NCI-H774 (cell line): ENCODE data around the gene GATAD2A.
"Not testable (repeated sequence)": the region's sequence is repeated elsewhere in the genome, so short reads cannot be mapped to it uniquely, and the experiment has no call there.

Experiments used
- DNase-seq: peaks from one replicate; lab custom pipeline; 2025; lab: John Stamatoyannopoulos, UW

The GATAD2A gene

DNA sequence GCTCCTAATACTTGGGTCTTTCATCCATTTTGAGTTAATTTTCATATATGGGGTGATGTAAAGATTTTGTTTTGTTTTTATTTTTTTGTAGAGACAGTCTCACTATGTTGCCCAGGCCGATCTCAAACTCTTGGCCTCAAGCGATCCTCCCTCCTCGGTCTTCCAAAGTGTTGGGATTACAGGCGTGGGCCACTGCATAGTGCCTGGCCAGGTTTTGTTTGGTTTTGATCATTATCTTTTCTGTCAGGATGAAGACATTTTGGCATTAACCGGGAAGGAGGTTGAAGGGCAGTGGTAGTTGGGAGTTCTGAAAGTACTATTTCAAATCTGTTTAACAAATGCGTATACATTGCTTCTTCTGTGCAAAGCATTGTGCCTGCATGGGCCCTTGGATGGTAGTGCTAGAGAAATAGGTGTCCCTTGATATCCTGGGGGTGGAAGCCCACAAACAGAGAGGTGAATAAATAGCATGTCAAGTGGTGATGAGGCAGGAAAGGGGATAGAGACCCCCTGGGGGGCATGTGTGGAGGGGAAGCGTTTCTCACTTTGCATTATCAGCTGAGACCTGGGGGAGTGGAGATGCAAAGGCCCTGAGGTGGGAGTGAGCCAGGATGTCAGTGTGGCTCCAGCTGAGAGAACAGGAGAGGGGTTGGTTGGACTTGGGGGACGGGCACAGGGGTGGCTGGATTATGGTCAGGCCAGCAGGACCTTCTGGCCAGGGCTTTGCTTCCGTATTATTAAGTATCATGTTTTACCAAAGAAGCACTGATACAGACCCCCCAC, 41.4 kb downstream of the GATAD2A start:
- no peak for DNase-seq

DNA sequence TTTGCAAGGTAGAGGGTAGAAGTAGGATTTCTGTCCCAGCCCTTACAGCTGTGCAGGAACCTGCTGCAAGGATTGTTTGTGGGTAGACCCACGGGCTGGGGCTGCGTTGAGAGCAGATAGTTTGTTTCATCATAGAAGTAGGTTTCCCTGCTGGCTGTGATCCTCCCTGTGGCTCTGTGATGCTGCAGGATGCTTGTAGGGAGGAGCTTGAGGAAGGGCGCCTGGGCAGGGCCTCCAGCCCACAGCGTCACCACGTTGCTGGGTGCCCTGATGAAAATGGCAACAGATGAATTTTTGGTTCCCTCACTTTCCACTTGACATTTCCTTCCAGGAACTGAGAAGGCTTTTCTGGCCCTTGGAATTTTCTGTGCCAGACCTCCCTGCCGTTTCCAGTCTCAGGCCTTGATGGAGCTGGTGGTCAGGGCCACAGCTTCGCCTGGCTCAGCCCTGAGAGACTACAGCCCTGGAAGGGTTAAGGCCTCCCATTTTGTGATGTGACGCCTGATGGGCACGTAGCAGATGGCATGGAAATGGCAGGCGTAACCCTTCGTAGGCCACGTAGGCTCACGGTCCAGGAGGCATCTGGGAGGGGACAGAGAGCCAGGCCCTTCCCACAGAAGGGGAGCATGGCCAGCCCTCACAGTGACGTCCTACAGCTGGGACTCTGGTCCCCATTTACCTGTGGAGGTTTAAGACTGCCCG, 42.2 kb downstream of the GATAD2A start:
- DNase-seq = no peak

DNA sequence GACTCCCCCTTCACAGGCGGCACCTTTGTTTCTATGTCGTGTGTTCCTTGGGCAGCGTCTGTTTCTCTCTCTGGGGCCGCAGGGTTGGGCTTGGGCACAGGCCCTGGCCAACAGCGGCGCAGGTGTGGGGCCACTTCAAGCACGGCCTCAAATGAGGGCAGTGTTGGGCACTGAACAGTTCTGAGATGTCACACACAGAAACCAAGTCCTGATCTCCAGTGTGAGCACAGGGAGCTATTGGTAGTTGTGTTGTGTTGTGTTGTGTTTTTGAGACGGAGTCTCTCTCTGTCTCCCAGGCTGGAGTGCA, 42.7 kb downstream of the GATAD2A start:
- no peak for DNase-seq

DNA sequence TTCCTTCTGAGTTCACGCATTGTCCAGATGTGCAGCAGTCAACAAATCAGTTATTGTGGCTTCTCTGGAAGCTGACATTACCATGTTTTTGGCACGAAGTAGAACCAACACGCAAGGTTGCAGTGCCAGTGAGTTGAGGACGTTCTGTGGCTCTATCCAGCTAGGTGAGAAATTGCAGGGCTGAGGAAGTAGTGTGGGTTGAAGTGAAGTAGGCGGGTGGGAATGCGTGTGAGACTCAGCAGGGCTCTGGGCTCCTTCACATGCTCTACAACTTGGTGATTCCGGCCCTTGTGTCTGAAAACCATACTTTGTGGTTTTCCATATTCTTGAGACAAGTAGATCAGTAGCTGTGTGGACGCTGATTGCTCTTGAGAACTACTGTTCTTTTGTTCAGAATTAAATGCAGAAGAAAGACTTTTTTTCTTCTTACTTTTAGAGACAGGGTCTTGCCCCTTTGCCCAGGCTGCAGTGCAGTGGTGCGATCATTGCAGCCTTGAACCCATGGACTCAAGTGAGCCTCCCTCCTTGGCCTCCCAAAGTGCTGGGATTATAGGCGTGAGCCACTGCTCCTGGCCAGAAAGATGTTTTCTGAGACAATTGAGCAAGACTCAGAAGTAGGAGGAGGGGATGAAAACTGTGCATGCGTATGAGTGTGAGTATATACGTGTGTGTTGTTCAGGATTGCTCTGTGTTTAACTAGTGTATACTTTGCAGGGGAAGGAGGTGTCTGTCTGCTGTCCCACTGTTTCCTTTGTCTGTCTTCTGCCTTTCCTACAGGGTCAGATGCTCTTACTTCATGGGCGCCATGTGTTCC, 46.2 kb downstream of the GATAD2A start:
- no peak for DNase-seq

DNA sequence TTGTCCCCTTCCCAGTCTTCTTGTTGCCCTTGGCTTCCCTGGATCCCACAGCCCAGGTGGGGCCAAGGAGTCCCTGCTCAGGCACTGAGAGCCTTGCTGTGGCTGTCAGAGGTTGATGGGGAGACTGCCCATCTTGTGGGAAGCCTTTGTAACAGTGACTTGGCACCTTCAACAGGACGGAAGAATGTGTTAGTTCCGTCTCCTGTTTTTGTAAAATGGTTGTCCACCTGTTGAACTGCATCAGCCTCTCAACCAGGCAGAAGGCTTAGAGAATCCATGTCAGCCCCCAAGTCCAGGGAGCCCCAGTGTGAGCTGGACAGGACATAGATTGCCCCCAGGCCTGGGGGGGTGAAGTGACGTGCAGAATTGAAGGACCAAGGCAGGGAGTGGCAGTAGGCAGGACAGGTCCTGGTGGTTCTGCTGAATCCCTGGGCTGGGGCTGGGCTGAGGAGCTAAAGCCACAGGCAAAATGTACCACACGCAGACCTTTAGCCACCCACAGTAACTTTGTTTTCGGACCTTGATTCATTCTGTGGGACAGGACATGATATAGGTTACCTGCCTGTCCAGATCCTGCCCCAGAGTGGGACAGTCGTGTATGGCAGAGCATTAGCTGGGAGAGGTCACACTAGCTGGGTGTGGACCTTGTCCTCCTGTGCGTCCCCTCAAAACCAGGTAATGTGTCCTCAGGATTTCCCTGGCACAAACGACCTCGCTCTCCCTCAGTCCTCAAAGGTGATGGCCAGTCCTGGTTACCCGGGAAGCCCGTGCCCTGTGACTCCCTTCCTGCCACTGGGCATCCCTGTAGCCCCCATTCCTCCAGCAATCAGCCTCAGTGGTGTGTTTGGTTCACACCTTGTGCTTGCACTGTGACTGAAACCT, 47.0 kb downstream of the GATAD2A start:
- DNase-seq = no peak

DNA sequence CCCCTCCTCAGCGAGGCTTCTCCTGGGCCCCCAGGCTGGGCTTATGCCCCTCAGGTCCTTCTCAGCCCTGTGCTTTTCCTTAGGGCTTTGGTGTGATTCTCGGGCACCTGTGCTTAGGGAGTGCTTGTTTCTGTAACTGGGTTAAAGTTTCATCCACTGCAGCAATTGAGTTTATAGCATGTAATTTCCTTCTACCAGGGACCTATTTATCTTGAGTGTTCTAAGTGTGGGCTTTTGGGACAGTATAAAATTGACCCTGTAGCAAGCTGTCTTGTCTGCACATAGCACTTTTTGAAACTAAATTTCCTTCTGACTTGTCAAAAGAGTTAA, 47.6 kb downstream of the GATAD2A start:
- DNase-seq = no peak

DNA sequence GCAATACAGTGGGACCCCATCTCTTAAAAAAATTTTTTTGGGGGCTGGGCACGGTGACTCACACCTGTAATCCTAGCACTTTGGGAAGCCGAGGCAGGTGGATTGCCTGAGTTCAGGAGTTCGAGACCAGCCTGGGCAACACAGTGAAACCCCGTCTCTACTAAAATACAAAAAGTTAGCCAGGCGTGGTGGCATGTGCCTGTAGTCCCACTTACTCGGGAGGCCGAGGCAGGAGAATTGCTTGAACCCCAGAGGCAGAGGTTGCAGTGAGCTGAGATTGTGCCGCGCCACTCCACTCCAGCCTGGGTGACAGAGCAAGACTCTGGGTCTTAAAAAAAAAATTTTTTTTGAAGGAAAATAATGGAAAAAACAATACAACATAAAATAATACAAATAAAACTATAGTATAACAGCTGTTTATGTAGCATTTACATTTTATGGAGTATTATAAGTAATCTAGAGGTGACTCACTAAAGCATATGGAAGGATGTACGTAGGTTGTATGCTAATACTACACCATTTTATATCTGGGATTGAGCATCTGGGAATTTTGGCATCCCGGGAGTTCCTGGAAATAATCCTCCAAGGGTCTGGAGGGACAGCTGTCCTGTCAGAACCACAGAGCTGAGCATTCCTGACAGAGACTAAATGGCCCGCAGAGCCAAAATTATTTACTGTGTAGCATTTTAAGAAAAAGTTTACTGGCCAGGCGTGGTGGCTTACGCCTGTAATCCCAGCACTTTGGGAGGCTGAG, 49.9 kb downstream of the GATAD2A start:
- not testable (repeated sequence) for DNase-seq

DNA sequence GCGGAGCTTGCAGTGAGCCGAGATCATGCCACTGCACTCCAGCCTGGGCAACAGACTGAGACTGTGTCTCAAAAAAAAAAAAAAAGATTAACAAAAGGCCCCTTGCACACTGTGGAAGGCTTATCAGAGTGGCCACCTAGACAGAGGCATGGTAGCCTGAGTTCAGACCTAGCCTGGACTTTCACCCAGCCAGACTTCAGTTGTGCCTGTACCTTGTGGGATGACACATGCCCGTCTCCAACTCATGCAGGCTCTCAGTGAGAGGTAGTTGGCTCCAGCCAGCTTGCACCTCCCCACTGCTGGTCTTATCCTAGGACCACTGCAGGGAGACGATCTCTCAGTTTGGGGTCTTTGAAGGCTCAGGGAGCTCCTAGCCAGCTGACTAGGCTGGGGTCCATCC, 52.2 kb downstream of the GATAD2A start:
- no peak for DNase-seq

DNA sequence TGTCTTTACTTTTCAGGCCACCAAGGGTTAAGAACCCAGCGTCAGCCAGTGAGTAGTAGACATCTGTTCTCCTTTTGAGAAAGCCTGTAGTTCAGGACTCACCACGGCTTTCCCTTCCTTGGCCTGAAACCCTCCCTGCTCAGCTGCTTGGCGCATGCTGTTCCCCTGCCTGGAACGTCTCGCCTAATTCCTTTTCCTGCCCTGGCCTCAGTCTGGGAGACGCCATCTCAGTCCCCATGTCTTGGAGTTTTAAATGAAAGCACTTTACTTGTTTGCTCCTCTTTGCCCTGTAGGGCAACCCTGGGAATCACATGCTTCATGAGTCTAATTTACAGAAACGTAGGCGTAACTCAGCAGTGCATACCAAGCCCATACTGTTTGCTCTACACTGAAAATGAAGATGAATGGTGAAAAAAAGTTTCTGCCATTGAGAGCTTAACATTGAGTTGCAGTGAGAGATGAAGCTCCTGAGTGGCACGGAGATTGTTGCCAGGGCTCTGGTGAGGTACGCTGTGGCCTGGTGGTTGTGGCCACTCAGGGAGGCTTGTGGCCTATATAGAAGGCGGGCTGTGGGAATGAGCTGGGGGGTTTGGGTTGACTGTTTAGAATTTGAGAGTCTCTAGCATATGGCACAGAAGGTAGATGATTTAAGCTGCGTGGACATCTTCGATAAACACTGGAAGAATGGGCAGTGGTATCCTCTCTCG, 52.8 kb downstream of the GATAD2A start:
- DNase-seq = no peak

DNA sequence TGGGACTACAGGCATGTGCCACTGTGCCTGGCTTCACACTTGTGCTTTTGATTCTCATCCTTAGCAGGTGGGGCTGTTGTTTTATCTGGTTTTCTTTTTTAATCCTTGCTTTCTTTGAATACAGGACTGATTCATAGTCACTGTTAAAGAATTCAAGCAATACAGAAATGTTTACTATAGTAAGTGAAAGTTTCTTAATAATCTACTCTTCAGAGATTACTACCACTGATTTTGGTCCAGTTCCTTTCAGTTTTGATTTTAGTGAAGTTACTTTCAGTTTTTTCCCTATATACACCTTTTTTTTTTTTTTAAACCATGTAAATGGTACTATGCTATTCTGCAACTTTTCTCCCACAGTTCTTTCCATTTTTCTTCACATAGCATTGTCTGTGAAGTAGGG, 53.6 kb downstream of the GATAD2A start:
- no peak for DNase-seq

DNA sequence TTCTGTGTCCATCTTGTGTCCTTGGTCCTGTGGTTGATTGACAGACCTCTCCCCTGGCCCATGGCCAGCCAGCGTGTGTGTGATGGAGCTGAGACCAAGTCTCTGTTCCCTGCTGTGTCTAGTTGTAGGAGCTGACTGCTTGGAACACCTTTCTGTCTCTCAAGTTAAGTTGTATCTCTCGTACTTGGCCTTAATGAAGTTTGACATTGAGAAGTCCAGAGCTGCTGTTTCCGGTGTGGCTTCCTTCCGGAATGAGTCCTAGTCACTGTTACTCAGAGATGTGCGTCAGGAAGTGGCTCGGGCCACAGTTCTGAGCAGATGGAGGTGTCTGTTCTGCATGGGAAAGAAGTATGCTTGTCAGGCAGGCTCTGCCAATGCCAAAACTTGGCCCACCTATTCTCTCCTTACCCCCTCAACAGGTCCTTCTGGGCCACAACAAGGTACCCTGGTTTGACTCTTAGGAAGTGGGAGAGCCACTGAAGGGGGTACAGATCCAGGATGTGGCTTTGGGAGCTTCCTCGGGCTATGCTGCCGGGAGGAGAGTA, 54.3 kb downstream of the GATAD2A start:
- no peak for DNase-seq

DNA sequence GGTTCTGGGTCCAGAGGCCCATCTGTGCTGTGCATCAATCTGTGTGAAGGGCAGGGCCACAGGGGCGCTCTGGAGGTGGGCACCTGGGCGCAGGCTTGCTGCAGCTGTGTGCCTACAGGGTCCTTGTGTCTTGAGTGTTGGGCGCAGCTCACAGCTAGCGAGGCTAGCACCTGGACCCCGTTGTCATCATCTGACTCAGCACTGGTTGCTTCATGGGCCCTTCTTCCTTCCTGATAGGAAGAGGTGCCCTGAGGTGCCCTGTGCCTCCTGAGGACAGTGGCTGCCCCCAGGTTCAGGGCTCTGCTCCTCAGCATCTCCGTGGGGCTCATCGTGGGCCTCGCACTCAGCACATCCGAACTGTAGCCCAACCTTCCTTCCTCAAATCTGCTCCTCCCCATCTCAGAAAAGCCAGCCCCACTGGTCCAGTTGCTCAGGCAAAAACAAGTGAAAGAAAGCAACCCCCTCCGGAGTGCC, 54.8 kb downstream of the GATAD2A start:
- DNase-seq = no peak

DNA sequence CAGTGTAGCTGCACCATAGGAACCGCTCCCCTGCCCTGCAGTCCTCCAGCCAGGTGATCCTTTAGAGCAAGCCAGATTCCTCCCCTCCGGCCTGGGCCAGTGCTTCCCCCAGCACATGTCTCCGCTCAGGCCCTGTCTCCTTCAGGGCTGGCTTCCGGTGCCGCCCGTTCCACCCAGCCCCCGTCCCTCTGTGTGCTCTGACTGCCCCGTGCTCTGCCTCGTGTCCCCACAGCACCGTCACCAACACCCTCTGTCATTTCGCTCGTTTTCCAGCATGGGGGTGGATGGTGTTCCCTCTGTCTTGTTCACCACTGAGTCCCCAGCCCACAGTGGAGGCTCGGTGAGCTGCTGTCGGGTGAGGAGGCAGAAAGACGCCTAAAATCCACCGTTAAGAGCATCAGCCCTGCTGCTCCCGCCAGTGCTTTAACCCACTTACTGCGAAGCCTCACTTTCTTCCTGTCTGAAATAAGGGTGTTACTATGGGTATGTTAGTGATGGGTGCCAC, 55.3 kb downstream of the GATAD2A start:
- DNase-seq = no peak

DNA sequence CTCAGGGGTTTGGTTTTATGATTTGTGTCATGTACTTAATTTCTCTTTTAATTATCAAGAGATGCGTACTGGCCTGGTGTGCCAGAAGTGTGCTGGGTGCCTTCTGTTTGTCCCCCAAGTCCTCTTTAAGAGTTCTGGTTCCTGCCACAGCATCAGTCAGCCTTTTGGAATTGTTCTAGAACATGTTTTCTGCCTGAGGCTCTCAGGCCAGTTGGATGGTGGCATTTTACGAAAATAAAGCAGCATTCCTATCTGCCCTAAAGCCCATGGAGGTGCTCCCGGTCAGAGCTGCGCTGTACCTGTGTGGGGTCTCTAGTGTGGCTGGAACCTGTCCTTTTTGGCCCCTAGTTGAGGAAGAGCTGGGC, 55.8 kb downstream of the GATAD2A start:
- no peak for DNase-seq

DNA sequence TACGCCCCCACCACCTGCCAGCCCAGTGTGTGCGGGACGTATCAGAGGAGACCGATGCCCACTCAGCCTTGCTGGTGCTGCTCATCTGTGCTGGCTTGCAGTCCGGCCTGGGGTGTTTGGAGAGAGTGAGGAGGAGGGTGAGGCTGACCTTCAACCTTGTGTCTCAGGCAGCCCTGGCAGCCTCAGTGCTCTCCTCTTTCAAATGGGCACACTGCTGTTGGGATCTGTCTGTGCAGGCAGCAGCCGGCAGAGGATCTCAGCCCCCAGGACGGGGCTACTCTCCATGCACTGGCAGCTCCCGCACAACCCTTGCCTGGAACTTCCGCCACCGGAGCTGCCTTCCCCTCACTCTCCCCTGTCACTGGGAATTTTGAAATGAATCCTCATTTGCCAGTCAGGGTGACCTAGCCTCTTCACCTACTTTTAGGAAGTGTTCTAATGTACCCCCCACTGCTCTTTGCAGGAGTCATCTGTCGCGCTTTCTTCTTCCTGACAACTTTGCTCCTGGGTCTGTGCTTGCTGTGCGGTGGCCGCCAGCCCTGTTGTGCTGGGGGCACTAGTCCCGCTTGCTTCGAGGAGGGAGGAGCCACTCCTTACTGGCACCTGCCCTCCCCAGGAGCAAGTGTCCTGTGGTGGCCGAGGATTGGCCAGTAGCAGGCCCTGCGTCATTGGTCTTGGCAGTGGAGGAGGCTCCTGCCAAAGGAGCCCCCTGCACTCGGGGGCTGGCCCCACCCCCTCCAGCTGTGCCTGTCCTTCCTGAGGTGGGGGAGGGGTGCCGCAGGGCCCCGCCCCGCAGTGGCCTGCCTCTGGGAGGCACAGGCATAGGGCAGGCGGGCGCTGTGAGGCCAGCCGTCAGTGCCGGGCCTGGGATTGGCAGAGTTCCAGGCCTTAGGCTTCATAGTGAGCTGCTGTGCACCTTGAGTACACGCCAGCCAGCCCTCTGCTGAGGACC, 56.5 kb downstream of the GATAD2A start:
- no peak for DNase-seq

DNA sequence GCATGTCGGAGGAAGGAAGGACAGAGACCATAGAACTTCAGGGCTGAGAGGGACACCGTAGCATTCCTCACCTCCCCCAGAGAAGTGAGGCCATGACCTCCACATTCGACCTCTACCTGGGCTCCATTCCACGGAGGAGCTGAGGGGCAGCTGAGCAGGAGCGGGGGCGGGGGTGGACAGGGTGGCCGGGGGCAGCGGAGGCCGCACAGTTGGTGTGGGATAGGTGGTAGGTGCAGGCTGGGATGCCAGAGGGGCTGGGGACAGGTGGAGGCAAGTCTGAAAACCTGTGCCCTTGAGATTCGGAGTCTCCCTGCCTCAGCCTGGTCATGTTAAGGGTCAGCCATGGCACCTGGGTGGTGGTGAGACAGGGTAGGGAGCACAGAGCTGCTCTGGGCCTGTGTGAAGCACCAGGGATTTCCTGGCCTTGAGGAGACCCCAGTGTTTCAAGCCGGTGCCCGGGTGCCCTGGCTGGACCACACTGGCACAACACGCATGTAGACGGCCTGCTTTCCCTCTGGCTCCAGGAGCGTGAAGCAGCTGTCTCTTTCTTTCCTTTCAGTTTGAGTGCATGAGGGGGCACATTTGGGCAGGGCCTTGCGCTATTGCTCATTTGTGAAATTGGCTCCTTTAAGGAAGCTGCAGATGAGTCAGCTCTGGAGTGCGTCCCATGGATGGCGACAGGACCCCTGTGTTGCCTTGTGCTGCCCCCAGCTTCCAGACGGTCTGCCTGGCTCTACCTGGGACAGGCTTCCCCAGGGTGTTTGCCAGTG, 58.1 kb downstream of the GATAD2A start:
- DNase-seq = no peak

DNA sequence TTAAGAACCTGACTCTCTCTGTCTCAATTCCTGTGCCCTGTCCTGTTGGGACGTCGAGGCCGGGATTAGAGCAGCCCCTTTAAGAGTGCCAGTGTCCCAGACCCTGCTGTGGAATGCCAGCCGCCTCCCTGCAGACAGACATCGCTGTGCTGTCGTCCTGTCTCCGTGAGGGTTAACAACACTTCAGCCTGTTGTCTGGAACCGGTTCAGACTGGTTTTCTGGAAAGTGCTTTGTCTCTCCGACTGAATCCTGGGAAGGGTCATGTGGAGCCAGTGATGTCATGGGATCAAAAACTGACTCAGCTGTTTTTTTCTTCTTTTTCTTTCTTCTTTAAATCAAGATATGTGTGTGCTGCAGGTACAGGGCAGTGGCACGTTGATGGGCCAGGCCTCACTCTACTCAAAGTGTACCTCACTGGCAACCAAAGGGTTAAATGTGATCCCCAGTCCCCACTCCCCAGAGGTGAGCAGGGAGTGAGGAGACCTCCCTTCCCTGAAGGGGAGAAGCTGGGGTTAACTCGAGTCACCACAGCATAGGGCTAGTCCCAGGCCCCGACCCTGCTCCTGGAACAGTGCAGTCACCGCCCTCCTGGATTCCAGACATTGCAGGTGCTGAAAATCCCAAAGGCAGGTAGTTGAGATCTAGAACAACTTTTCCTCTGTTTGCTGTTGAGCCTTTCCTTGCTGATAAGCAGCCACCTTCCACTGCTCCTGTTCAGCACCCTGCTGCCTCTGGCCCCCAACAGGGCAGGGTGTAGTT, 59.0 kb downstream of the GATAD2A start:
- DNase-seq = no peak
